Spleen (tissue), 7 donors: ENCODE measurements around the gene NSUN5.

Source experiments
- POLR2A ChIP-seq, 3 donors: fragments of 450-650 bp; IDR thresholded peaks; one replicate each; pipeline ENCODE4 v1.5.1; 2017; ENCODE audit warnings: antibody characterized with exemption in 3 of 3, mild to moderate bottlenecking in 1 of 3
- POLR2AphosphoS5 ChIP-seq, 3 donors: sonication (generic); formaldehyde crosslinking; IDR thresholded peaks; one replicate each; pipeline ENCODE4 v1.5.1; 2017; ENCODE audit warnings: antibody characterized with exemption in 3 of 3
- TF ChIP-seq, protein P1 (sequence below), 11 experiments: fragments of 200-600 bp in 7 of 11; fragments of 450-650 bp in 4 of 11; sonication (generic) in 4 of 11; IDR thresholded peaks in 8 of 11; conservative IDR thresholded peaks in 3 of 11; 1 replicate in 7 of 11; 2 replicates in 4 of 11; pipeline versions ENCODE4 v1.4.0 to v1.8.0; 2016 to 2021; ENCODE audit warnings: antibody characterized with exemption in 11 of 11, inconsistent platforms in 4 of 11, mild to moderate bottlenecking in 1 of 11
- donor health status: DM: no; HTN: no; CAD: no; lungs with moderate emphysema.
- donor health status: DM: no; HTN: no; CAD: no.
- donor health status: DM: no; HTN: no; CAD: no.

DNA sequence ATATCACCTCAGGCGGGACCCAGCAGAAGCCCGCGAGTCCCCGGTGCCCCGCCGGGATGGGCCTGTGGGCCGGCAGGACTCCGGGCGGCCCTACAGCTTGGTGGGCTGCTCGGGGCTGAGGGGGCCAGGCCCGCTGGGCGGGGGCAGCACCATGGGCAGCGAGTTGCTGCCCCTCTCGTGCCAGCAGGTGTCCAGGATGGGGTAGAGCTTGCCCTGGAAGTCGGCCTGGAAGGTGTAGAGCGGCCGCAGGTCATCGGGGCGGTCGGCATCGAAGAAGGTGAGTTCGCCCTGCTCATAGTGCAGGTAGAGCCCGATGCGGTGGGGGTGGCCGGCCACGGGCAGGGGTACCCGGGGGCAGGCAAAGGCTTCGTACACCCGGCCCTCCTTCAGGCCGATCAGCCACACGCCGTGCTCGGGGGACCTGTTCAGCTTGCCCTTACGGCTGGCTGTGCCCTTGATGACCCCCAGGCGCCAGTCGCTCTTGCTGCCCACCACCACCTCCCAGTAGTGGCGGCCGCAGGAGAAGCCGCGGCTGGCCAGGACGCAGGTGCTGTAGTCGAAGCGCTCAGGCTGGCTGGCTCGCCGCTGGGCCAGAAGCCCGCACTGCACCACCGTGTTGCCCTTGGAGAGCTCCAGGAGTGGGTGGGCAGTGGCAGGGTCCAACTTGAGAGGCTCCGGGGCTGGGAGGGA is 4.3 kb upstream of the NSUN5 start:
- TF ChIP-seq POLR2A (IDR thresholded peaks at IDR 0.05), result no peak
- TF ChIP-seq, protein P1, sequence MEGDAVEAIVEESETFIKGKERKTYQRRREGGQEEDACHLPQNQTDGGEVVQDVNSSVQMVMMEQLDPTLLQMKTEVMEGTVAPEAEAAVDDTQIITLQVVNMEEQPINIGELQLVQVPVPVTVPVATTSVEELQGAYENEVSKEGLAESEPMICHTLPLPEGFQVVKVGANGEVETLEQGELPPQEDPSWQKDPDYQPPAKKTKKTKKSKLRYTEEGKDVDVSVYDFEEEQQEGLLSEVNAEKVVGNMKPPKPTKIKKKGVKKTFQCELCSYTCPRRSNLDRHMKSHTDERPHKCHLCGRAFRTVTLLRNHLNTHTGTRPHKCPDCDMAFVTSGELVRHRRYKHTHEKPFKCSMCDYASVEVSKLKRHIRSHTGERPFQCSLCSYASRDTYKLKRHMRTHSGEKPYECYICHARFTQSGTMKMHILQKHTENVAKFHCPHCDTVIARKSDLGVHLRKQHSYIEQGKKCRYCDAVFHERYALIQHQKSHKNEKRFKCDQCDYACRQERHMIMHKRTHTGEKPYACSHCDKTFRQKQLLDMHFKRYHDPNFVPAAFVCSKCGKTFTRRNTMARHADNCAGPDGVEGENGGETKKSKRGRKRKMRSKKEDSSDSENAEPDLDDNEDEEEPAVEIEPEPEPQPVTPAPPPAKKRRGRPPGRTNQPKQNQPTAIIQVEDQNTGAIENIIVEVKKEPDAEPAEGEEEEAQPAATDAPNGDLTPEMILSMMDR (IDR thresholded peaks at IDR 0.05 in 8 of 11, conservative IDR thresholded peaks at IDR 0.05 in 3 of 11), result no peak
- TF ChIP-seq POLR2AphosphoS5 (IDR thresholded peaks at IDR 0.05), result no peak
